ENCODE data around the gene MACF1.

MACF1 gene

GRCh38 chr1:39352881-39353280, 148.4 kb downstream of the MACF1 start:
- DNase-seq (ENCODE audit: low spot score), result no peak

GRCh38 chr1:39354572-39354971, 150.1 kb downstream of the MACF1 start:
- DNase-seq (ENCODE audit: low spot score), result no peak

- no peak for DNase-seq (ENCODE audit: low spot score)
Observed at GRCh38 chr1:39358491-39358890, 154.0 kb downstream of the MACF1 start.

- no peak for DNase-seq (ENCODE audit: low spot score)
Observed at GRCh38 chr1:39359028-39359570, 154.6 kb downstream of the MACF1 start.

- no peak for DNase-seq (ENCODE audit: low spot score)
Observed at GRCh38 chr1:39360731-39361130, 156.2 kb downstream of the MACF1 start.

GRCh38 chr1:39361446-39361845, 157.0 kb downstream of the MACF1 start:
- DNase-seq (ENCODE audit: low spot score), result no peak

- no peak for DNase-seq (ENCODE audit: low spot score)
Observed at GRCh38 chr1:39363267-39363666, 158.8 kb downstream of the MACF1 start.

- DNase-seq (ENCODE audit: low spot score), result no peak
Observed at GRCh38 chr1:39368045-39368444, 163.6 kb downstream of the MACF1 start.

GRCh38 chr1:39369565-39369964, 165.1 kb downstream of the MACF1 start:
- no peak for DNase-seq (ENCODE audit: low spot score)

GRCh38 chr1:39370602-39371001, 166.1 kb downstream of the MACF1 start:
- no peak for DNase-seq (ENCODE audit: low spot score)

GRCh38 chr1:39372105-39372504, 167.6 kb downstream of the MACF1 start:
- no peak for DNase-seq (ENCODE audit: low spot score)

- no peak for DNase-seq (ENCODE audit: low spot score)
Observed at GRCh38 chr1:39376656-39377055, 172.2 kb downstream of the MACF1 start.

GRCh38 chr1:39378377-39378776, 173.9 kb downstream of the MACF1 start:
- DNase-seq (ENCODE audit: low spot score), result peak; percentile 36

GRCh38 chr1:39379187-39379586, 174.7 kb downstream of the MACF1 start:
- DNase-seq (ENCODE audit: low spot score), result no peak

GRCh38 chr1:39380036-39380435, 175.5 kb downstream of the MACF1 start:
- no peak for DNase-seq (ENCODE audit: low spot score)

GRCh38 chr1:39381839-39382238, 177.3 kb downstream of the MACF1 start:
- no peak for DNase-seq (ENCODE audit: low spot score)

GRCh38 chr1:39384305-39384704, 179.8 kb downstream of the MACF1 start:
- DNase-seq (ENCODE audit: low spot score), result no peak

- no peak for DNase-seq (ENCODE audit: low spot score)
Observed at GRCh38 chr1:39385067-39385988, 180.8 kb downstream of the MACF1 start.

- no peak for DNase-seq (ENCODE audit: low spot score)
Observed at GRCh38 chr1:39386997-39387396, 182.5 kb downstream of the MACF1 start.

GRCh38 chr1:39387452-39387851, 183.0 kb downstream of the MACF1 start:
- DNase-seq (ENCODE audit: low spot score), result no peak

- no peak for DNase-seq (ENCODE audit: low spot score)
Observed at GRCh38 chr1:39391691-39392679, 187.5 kb downstream of the MACF1 start.

GRCh38 chr1:39392851-39393573, 188.5 kb downstream of the MACF1 start:
- DNase-seq (ENCODE audit: low spot score), result no peak
